MCF 10A (cell line): ENCODE measurements around the gene BCAP31. TPM values are rescaled to one million over a fixed set of nuclear protein-coding genes. Genes with fewer than 3 reads are reported as not detected.
"Not testable (repeated sequence)": the region's sequence is repeated elsewhere in the genome, so short reads cannot be mapped to it uniquely, and the experiment has no call there.

ENCODE experiments used
- BruUV-seq: library from RNA; stranded (reverse); fragments of 400-500 nt; replicated peaks from 2 replicates; lab custom pipeline; 2021; lab: Mats Ljungman, UMichigan
- CTCF ChIA-PET: fragments of 300-600 bp; sonication (Branson Sonifier 250); formaldehyde crosslinking; extraction: SDS; loops from one replicate; lab custom pipeline; 2021; ENCODE audit warnings: antibody characterized with exemption, inconsistent platforms; lab: Yijun Ruan, JAX
- POLR2A ChIA-PET: fragments of 300-600, 350-650 bp; sonication (Branson Sonifier 250); formaldehyde crosslinking; extraction: SDS; loops from one replicate; lab custom pipeline; 2020; ENCODE audit warnings: antibody characterized with exemption, inconsistent platforms; lab: Yijun Ruan, JAX
- DNase-seq: peaks from one replicate; pipeline ENCODE4 v3.0.0-alpha.2; 2018; ENCODE audit not compliant: unreplicated experiment
- H3K27ac Mint-ChIP-seq: one replicate; pipeline ENCODE4 v1.8.0; 2022; ENCODE audit warnings: mild to moderate bottlenecking, low read depth, mixed read lengths; ENCODE audit not compliant: unreplicated experiment
- H3K27me3 Mint-ChIP-seq: one replicate; pipeline ENCODE4 v1.8.0; 2022; ENCODE audit warnings: mixed read lengths; ENCODE audit not compliant: insufficient read depth, unreplicated experiment
- H3K36me3 Mint-ChIP-seq: one replicate; pipeline ENCODE4 v1.8.0; 2022; ENCODE audit warnings: mild to moderate bottlenecking, moderate library complexity, mixed read lengths; ENCODE audit not compliant: insufficient read depth, unreplicated experiment
- H3K4me1 Mint-ChIP-seq: one replicate; pipeline ENCODE4 v1.8.0; 2022; ENCODE audit warnings: mixed read lengths; ENCODE audit not compliant: insufficient read depth, unreplicated experiment
- H3K4me3 Mint-ChIP-seq: one replicate; pipeline ENCODE4 v1.8.0; 2022; ENCODE audit warnings: mild to moderate bottlenecking, moderate library complexity, mixed read lengths; ENCODE audit not compliant: unreplicated experiment
- H3K9me3 Mint-ChIP-seq: one replicate; pipeline ENCODE4 v1.8.0; 2022; ENCODE audit warnings: mixed read lengths; ENCODE audit not compliant: unreplicated experiment
- intact Hi-C: fragments of 100-400 bp; cut with micrococcal nuclease; formaldehyde crosslinking; loops from 2 replicates; pipeline ENCODE4 v1.14.1; 2022
- total RNA-seq: library from RNA; stranded (reverse); gene quantifications from 2 replicates; pipeline ENCODE4 v1.2.3, GENCODE V29; 2022
- TF ChIP-seq, protein P1 (sequence below): fragments of 200-600 bp; IDR thresholded peaks from one replicate; pipeline ENCODE4 v1.8.0; 2022; ENCODE audit warnings: antibody characterized with exemption, mild to moderate bottlenecking; ENCODE audit not compliant: unreplicated experiment

BCAP31 gene
- total RNA-seq, 1 experiment from 2014 or later: 203 TPM

DNA sequence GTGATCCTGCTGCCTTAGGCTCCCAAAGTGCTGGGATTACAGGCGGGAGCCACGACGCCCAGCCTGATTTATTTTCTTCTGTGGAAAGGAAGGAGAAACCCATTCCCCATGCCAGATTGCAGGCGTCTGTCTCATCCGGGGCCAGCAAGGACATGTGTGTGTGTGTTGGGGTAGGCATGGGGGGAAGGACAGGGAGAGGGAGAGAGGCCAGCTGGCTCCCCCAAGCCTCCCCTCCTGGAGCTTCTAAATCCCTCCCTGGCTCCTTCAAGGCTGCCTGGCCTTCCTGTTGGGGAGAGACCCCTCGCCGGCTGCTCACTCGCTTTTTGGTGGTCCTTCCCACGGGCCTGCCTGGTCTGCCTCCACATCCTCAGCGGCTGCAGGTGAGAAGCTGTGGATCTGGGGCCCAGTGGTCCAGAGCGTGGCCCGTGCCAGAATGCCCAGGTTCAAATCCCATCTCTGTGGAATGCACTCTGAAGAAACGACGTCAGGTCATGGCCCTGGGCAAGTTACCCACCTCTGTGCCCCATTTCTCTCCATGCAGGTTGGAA, 38.5 kb upstream of the BCAP31 start:
- POLR2A ChIA-PET: interaction anchor here (0.6 to 1.5 kb wide), 4 partner anchors 54 to 410 kb away, joined by 3 to 8 read pairs (median 4); no protein-coding TSS in a partner anchor
- CTCF ChIA-PET: interaction anchor here (0.6 to 6.6 kb wide), 16 partner anchors 15 to 857 kb away, joined by 3 to 51 read pairs (median 3); partner anchors contain the start of gene ATP2B3
- intact Hi-C loops: loop anchor here (5.0 kb wide), 1 partner anchor 770 kb away; no protein-coding TSS in a partner anchor
- TF ChIP-seq, protein P1, sequence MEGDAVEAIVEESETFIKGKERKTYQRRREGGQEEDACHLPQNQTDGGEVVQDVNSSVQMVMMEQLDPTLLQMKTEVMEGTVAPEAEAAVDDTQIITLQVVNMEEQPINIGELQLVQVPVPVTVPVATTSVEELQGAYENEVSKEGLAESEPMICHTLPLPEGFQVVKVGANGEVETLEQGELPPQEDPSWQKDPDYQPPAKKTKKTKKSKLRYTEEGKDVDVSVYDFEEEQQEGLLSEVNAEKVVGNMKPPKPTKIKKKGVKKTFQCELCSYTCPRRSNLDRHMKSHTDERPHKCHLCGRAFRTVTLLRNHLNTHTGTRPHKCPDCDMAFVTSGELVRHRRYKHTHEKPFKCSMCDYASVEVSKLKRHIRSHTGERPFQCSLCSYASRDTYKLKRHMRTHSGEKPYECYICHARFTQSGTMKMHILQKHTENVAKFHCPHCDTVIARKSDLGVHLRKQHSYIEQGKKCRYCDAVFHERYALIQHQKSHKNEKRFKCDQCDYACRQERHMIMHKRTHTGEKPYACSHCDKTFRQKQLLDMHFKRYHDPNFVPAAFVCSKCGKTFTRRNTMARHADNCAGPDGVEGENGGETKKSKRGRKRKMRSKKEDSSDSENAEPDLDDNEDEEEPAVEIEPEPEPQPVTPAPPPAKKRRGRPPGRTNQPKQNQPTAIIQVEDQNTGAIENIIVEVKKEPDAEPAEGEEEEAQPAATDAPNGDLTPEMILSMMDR: no peak
- Mint-ChIP-seq H3K36me3 (no peaks in the 10 kb centered on the region), H3K27ac (no peak overlapping the region), H3K4me3 (no peak overlapping the region), H3K27me3 (no peaks in the 10 kb centered on the region), H3K4me1 (peaks cover 6% of the 10 kb centered on the region), H3K9me3 (no peaks in the 10 kb centered on the region)
- no TSS peak for BruUV-seq
- DNase-seq: no peak

DNA sequence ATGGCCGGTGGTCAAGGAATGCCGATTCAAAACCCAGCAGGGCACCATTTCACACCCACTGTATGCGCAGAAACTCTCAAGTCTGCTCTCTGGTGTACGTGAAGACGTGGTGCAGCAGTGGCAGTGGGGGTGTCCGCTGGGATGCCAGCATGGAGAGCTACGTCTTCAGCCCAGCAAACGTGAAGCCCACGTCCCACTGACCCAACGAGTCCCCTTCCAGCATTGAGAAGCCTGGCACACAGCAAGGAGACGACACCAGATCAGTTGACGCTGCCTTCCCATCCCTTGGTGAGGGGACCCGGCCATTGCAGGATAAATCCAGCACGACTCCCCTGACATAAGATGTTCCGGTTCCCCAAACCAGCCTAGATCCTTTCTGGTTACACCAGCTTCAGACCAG, 37.7 kb upstream of the BCAP31 start:
- POLR2A ChIA-PET: no interaction called here
- no peak overlapping the region for H3K27ac Mint-ChIP-seq
- TF ChIP-seq, protein P1: no peak
- intact Hi-C loops: loop anchor here (5.0 kb wide), 1 partner anchor 770 kb away; no protein-coding TSS in a partner anchor
- no peaks in the 10 kb centered on the region for H3K36me3 Mint-ChIP-seq
- CTCF ChIA-PET: interaction anchor here (0.9 to 6.6 kb wide), 3 partner anchors 122 to 206 kb away, joined by 3 to 51 read pairs (median 9); no protein-coding TSS in a partner anchor
- no peak overlapping the region for H3K4me3 Mint-ChIP-seq
- no peaks in the 10 kb centered on the region for H3K9me3 Mint-ChIP-seq
- peaks cover 6% of the 10 kb centered on the region for H3K4me1 Mint-ChIP-seq
- no TSS peak for BruUV-seq
- no peaks in the 10 kb centered on the region for H3K27me3 Mint-ChIP-seq
- no peak for DNase-seq

DNA sequence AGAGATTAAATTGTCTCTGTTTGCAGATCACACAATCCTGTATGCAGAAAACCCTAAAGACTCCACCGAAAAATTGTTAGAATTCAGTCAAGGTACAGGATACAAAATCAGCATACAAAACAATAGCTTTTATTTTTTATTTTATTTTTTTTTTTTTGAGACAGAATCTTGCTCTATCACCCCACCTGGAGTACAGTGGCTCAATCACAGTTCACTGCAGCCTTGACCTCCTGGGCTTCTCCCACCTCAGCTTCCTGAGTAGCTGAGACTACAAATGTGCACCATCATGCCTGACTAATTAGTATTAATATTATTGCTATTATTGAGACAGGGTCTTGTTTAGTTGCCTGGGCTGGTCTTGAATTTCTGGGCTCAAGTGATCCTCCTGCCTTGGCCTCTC, 30.9 kb upstream of the BCAP31 start:
- intact Hi-C loops: no loop called here
- CTCF ChIA-PET: interaction anchor here (0.5 to 1.0 kb wide), 6 partner anchors 8 to 595 kb away, joined by 3 to 6 read pairs (median 3); partner anchors contain the start of gene NAA10
- TF ChIP-seq, protein P1: no peak
- peaks cover 1% of the 10 kb centered on the region for H3K9me3 Mint-ChIP-seq
- no peaks in the 10 kb centered on the region for H3K36me3 Mint-ChIP-seq
- H3K27me3 Mint-ChIP-seq: peaks cover 4% of the 10 kb centered on the region
- H3K4me1 Mint-ChIP-seq: no peaks in the 10 kb centered on the region
- H3K27ac Mint-ChIP-seq: no peak overlapping the region
- DNase-seq: no peak
- no TSS peak for BruUV-seq
- no peak overlapping the region for H3K4me3 Mint-ChIP-seq
- POLR2A ChIA-PET: interaction anchor here (0.6 kb wide), 1 partner anchor 563 kb away, joined by 3 read pairs; no protein-coding TSS in a partner anchor

DNA sequence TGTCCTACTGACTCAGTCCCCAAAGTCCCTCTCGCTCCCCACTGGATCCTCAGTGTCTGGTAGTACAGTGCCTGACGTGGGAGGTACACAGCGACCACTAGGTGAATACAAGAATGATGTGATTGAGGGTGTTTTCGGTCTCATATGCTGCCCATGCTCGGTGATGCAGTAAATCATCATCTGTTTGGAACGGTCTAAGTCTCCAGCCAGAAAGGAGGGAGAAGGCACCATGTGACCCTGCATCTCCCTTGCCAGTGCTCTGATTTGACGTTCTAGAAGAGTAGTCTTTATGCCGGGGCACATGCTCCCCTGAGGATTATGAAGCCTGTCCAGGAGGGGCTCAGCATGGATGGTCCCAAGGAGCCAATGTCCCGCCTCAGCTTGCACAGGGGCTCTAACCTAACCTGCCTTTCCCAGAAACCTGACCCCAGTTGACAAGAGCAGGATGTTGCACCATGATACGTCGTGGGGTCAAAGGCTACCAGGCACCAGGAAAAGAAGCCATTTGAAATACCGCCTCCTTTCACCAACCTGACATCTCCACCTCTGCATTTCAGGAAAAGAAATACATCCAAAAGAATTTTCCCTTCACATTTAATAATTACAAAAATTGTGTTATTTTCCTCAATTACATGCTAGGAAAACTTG, 26.1 kb upstream of the BCAP31 start:
- CTCF ChIA-PET: no interaction called here
- H3K27me3 Mint-ChIP-seq: peaks cover 33% of the 10 kb centered on the region
- H3K27ac Mint-ChIP-seq: no peak overlapping the region
- POLR2A ChIA-PET: no interaction called here
- H3K36me3 Mint-ChIP-seq: peaks cover 2% of the 10 kb centered on the region
- no TSS peak for BruUV-seq
- TF ChIP-seq, protein P1: no peak
- H3K4me1 Mint-ChIP-seq: no peaks in the 10 kb centered on the region
- DNase-seq: no peak
- intact Hi-C loops: no loop called here
- H3K9me3 Mint-ChIP-seq: peaks cover 17% of the 10 kb centered on the region
- H3K4me3 Mint-ChIP-seq: no peak overlapping the region

DNA sequence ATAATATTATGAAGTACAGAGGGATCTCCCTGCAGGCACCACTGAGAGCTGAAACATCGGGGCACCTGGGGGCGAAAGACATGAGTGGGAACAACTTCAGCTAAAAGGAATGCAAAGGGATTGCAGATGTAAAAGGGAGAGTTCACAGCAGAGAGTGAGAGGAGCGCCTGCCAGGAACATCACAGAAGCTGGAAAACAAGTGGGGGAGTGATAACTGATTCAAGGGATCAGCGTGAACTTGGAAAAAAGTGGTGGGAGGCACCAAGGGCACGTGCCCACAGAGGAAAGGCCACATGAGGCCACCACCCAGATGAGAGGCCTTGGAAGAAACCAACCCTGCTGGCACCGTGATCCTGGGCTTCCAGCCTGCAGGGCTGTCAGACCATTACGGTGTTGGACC, 24.8 kb upstream of the BCAP31 start:
- DNase-seq, H3K36me3 Mint-ChIP-seq, CTCF ChIA-PET, POLR2A ChIA-PET, H3K4me1 Mint-ChIP-seq, H3K4me3 Mint-ChIP-seq, BruUV-seq, intact Hi-C loops, H3K27ac Mint-ChIP-seq: not testable (repeated sequence)
- peaks cover 33% of the 10 kb centered on the region for H3K27me3 Mint-ChIP-seq
- peaks cover 17% of the 10 kb centered on the region for H3K9me3 Mint-ChIP-seq

DNA sequence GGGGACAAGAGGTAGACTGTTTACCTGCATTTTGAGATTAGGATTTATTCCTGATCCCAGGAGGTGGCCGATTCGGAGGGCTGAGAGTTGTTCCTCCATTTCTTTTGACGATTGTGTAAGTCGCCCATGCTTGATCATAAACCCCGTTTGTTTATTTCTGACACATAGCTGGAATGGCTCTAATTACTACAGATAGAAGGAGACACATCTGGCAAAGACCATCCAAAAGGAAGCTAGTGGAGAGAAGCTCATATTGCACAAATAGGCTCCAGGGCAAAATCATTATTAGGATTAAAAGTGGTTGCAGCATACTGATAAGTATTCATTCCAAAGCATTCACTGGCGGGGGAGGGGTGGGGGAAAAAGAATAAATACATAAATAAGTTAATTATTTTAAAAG, 22.8 kb upstream of the BCAP31 start:
- BruUV-seq, H3K27ac Mint-ChIP-seq, H3K4me3 Mint-ChIP-seq, DNase-seq, intact Hi-C loops, CTCF ChIA-PET, H3K4me1 Mint-ChIP-seq, H3K36me3 Mint-ChIP-seq: not testable (repeated sequence)
- H3K9me3 Mint-ChIP-seq: peaks cover 17% of the 10 kb centered on the region
- POLR2A ChIA-PET: interaction anchor here (0.7 kb wide), 1 partner anchor 117 kb away, joined by 3 read pairs; no protein-coding TSS in a partner anchor
- peaks cover 33% of the 10 kb centered on the region for H3K27me3 Mint-ChIP-seq
